ENCODE measurements around the gene ZNF521. TPM values are rescaled to one million over a fixed set of nuclear protein-coding genes. Genes with fewer than 3 reads are reported as not detected.

Gene ZNF521
- total RNA-seq, 1 experiment from 2014 or later, result not detected

DNA sequence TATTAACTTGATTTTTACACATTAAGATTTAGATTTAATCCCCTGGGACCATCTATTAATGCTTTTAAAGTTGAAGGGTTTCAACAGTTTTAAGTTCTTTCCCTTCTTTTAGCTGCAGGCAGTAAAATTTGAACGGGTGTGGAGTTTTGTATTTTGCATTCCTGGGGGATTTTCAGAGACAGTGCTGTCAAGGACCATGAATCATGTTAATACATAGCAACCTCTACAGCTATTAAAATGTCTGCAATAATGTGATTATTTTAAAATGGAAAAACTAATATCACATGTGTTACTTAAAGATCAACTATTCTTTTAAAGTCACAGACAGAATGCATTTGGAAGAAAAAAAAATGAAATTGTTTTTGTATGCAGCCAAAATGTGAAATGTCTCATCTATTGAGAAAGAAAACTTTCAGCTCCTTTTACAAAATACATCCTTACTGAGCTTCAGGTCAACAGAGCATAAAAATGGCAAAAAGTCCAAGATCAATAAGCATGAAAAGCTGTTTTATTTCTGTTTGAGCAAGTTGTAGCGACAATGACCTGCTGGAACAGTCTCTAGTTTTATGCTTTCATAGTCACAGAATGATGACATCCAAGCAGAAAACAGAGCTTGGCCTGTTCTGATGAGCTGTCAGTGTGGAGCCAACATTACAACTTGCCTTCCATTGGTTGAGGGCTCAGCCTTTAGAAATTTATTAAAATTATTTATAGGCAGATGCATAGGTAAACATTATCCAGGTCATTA lies 21.6 kb upstream of the ZNF521 start:
- DNase-seq (ENCODE audit: low spot score), result no peak
- BruUV-seq (replicated peaks), result no TSS peak
- Histone ChIP-seq H3K4me1 (ENCODE audit: insufficient read depth, low read length, poor library complexity, severe bottlenecking) (no peaks in the 10 kb centered on the region), H3K9me3 (ENCODE audit: low read depth, low read length, poor library complexity, severe bottlenecking) (no peaks in the 10 kb centered on the region), H3K27ac (ENCODE audit: low read depth, low read length, poor library complexity, severe bottlenecking) (no peak overlapping the region), H3K36me3 (ENCODE audit: insufficient read depth, low read length, poor library complexity, severe bottlenecking) (no peaks in the 10 kb centered on the region), H3K27me3 (replicated peaks; ENCODE audit: insufficient read depth, low read depth, low read length, poor library complexity) (peaks cover 4% of the 10 kb centered on the region), H3K4me3 (ENCODE audit: low read depth, low read length, poor library complexity, severe bottlenecking) (no peak overlapping the region)
- ChIA-PET CTCF (no interaction called here), POLR2A (ENCODE audit: low non-redundant PET) (no interaction called here)
- no peak for TF ChIP-seq EZH2 (IDR thresholded peaks at IDR 0.05; ENCODE audit: borderline replicate concordance, low read depth, low read length, poor library complexity, severe bottlenecking)
- no peak for TF ChIP-seq CTCF (conservative IDR thresholded peaks at IDR 0.05; ENCODE audit: low read depth, low read length)
- intact Hi-C loops (cut with micrococcal nuclease; ENCODE audit: unreplicated experiment), result no loop called here

DNA sequence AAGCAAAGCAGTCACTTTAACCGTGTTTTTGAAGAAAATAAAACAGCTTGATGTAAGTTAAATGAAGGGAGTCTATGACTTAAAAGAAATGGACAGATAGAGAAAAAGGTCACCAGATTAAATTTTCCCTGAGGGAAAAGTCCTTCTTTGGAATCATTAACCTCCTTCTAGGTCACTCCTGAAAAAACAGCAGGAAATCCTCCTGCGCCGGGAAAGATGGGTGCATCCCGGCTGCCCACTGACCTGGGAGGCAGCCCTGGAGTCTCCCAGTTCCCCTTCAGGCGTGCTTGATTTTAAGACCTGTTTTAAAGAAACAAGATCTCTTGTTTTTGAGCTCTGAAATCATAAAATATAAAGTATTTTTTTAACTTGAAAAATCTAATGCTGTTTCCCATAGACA lies 18.4 kb upstream of the ZNF521 start:
- TF ChIP-seq CTCF (conservative IDR thresholded peaks at IDR 0.05; ENCODE audit: low read depth, low read length) (no peak), EZH2 (IDR thresholded peaks at IDR 0.05; ENCODE audit: borderline replicate concordance, low read depth, low read length, poor library complexity, severe bottlenecking) (no peak)
- no peak overlapping the region for H3K4me3 ChIP-seq (ENCODE audit: low read depth, low read length, poor library complexity, severe bottlenecking)
- H3K9me3 ChIP-seq (ENCODE audit: low read depth, low read length, poor library complexity, severe bottlenecking), result no peaks in the 10 kb centered on the region
- H3K4me1 ChIP-seq (ENCODE audit: insufficient read depth, low read length, poor library complexity, severe bottlenecking), result no peaks in the 10 kb centered on the region
- no TSS peak for BruUV-seq (replicated peaks)
- no peak for DNase-seq (ENCODE audit: low spot score)
- H3K27ac ChIP-seq (ENCODE audit: low read depth, low read length, poor library complexity, severe bottlenecking), result no peak overlapping the region
- peaks cover 4% of the 10 kb centered on the region for H3K27me3 ChIP-seq (replicated peaks; ENCODE audit: insufficient read depth, low read depth, low read length, poor library complexity)
- POLR2A ChIA-PET (ENCODE audit: low non-redundant PET), result no interaction called here
- H3K36me3 ChIP-seq (ENCODE audit: insufficient read depth, low read length, poor library complexity, severe bottlenecking), result no peaks in the 10 kb centered on the region
- CTCF ChIA-PET, result no interaction called here
- intact Hi-C loops (cut with micrococcal nuclease; ENCODE audit: unreplicated experiment), result no loop called here

GRCh38 chr18:25365242-25365641 lies 13.3 kb upstream of the ZNF521 start:
- intact Hi-C loops (cut with micrococcal nuclease; ENCODE audit: unreplicated experiment), result no loop called here
- Histone ChIP-seq H3K9me3 (ENCODE audit: low read depth, low read length, poor library complexity, severe bottlenecking) (no peaks in the 10 kb centered on the region), H3K4me1 (ENCODE audit: insufficient read depth, low read length, poor library complexity, severe bottlenecking) (no peaks in the 10 kb centered on the region), H3K4me3 (ENCODE audit: low read depth, low read length, poor library complexity, severe bottlenecking) (no peak overlapping the region), H3K27me3 (replicated peaks; ENCODE audit: insufficient read depth, low read depth, low read length, poor library complexity) (no peaks in the 10 kb centered on the region), H3K36me3 (ENCODE audit: insufficient read depth, low read length, poor library complexity, severe bottlenecking) (no peaks in the 10 kb centered on the region), H3K27ac (ENCODE audit: low read depth, low read length, poor library complexity, severe bottlenecking) (no peak overlapping the region)
- DNase-seq (ENCODE audit: low spot score), result no peak
- CTCF ChIA-PET, result no interaction called here
- POLR2A ChIA-PET (ENCODE audit: low non-redundant PET), result no interaction called here
- BruUV-seq (replicated peaks), result no TSS peak
- TF ChIP-seq EZH2 (IDR thresholded peaks at IDR 0.05; ENCODE audit: borderline replicate concordance, low read depth, low read length, poor library complexity, severe bottlenecking) (no peak), CTCF (conservative IDR thresholded peaks at IDR 0.05; ENCODE audit: low read depth, low read length) (no peak)
